ENCODE results near the gene CEBPZOS. TPM values are rescaled to one million over a fixed set of nuclear protein-coding genes. Genes with fewer than 3 reads are reported as not detected.

Gene CEBPZOS
- total and polyA plus RNA-seq, 2 of the 8 experiments (the other 6 are each of a cell fraction or from before 2014, with no cell fraction given): 27.3 to 43.5 TPM

- no peaks in the 10 kb centered on the region for H3K27me3 ChIP-seq (replicated peaks in 1 of 4; ENCODE audit: control insufficient read depth in 3 of 4, extremely low read depth in 1 of 4, insufficient read depth in 3 of 4, low read length in 3 of 4)
- H3K14ac ChIP-seq (ENCODE audit: insufficient read length): no peak overlapping the region
- no peaks in the 10 kb centered on the region for H3K23me2 ChIP-seq (ENCODE audit: low read depth, low read length)
- no peak overlapping the region for H2BK20ac ChIP-seq (ENCODE audit: low read length)
- no peaks in the 10 kb centered on the region for H3K9me3 ChIP-seq (ENCODE audit: insufficient read depth in 2 of 2, low read depth in 1 of 2, low read length in 1 of 2)
- H2BK12ac ChIP-seq (ENCODE audit: low read depth, low read length): no peak overlapping the region
- TF ChIP-seq BACH1 (IDR thresholded peaks at IDR 0.05; ENCODE audit: low read length) (peak; percentile 73), MAFK (IDR thresholded peaks at IDR 0.05; ENCODE audit: low read depth, low read length) (peak; percentile 83), SIRT6 (IDR thresholded peaks at IDR 0.05; ENCODE audit: low read length) (no peak)
- H2BK15ac ChIP-seq (ENCODE audit: low read length): no peak overlapping the region
- H3K79me1 ChIP-seq (ENCODE audit: low read depth, low read length): no peaks in the 10 kb centered on the region
- H3K9ac ChIP-seq (replicated peaks in 1 of 4; ENCODE audit: extremely low read depth in 1 of 4, low read depth in 3 of 4, low read length in 3 of 4): no peak overlapping the region
- H4K20me1 ChIP-seq (replicated peaks in 1 of 2; ENCODE audit: control insufficient read depth in 1 of 2, insufficient read depth in 2 of 2, low read length in 2 of 2): no peaks in the 10 kb centered on the region
- no peak overlapping the region for H3K23ac ChIP-seq (ENCODE audit: insufficient read length)
- H3K4me1 ChIP-seq (replicated peaks in 1 of 4; ENCODE audit: control insufficient read depth in 3 of 4, insufficient read depth in 4 of 4, low read length in 3 of 4): no peaks in the 10 kb centered on the region
- H2BK120ac ChIP-seq (replicated peaks; ENCODE audit: low read depth, low read length): no peak overlapping the region
- ChIA-PET CTCF (ENCODE audit: partially characterized antibody) (interaction anchor here (1.5 to 2.9 kb wide), 2 partner anchors 38 to 46 kb away, joined by 3 to 12 read pairs; no protein-coding TSS in a partner anchor), POLR2A (ENCODE audit: partially characterized antibody) (interaction anchor here (1.0 to 2.6 kb wide), 3 partner anchors 8 to 18 kb away, joined by 5 to 12 read pairs (median 10); no protein-coding TSS in a partner anchor)
- no peak for DNase-seq (ENCODE audit: low read depth in 1 of 2, low spot score in 2 of 2)
- no peak overlapping the region for H3K27ac ChIP-seq (ENCODE audit: low read depth, low read length)
- peak overlapping the region; percentile 21 for H4K5ac ChIP-seq (ENCODE audit: insufficient read length, low read depth, low read length)
- FAIRE-seq: no peak
- no peak overlapping the region for H3K4me3 ChIP-seq (ENCODE audit: extremely low read depth in 1 of 4, insufficient read depth in 2 of 4, low read depth in 3 of 4, low read length in 4 of 4)
- peaks cover 0 to 44% of the 10 kb centered on the region in 2 experiments; a peak in 3 of 4 replicates for H3K79me2 ChIP-seq (ENCODE audit: control insufficient read depth in 1 of 2, insufficient read depth in 2 of 2, low read length in 2 of 2)
- H3K18ac ChIP-seq (ENCODE audit: extremely low read depth, low read length): no peak overlapping the region
- H2AFZ ChIP-seq (ENCODE audit: low read length): no peak overlapping the region
- no peak overlapping the region for H2AK5ac ChIP-seq (ENCODE audit: low read depth, low read length)
- WGBS, 2 experiments (ENCODE audit: extremely low coverage in 1 of 2, insufficient coverage in 1 of 2, insufficient read length in 1 of 2, insufficient replicate concordance in 2 of 2, low coverage in 1 of 2, low lambda C conversion rate in 2 of 2, missing lambda C conversion rate in 1 of 2): 96% methylated on average over 1 of the region's 1 CpG; no CpG with 5 or more reads in 1 of the 2 experiments
- no peak overlapping the region for H3K56ac ChIP-seq (replicated peaks; ENCODE audit: insufficient read length, low read depth, low read length)
- peaks cover 33 to 93% (median 79%) of the 10 kb centered on the region in 4 experiments for H3K36me3 ChIP-seq (ENCODE audit: control insufficient read depth in 2 of 4, insufficient read depth in 4 of 4, low read length in 3 of 4)
- no peak overlapping the region for H3K4ac ChIP-seq (replicated peaks; ENCODE audit: insufficient read length, low read depth, low read length)
- no peak overlapping the region for H3K4me2 ChIP-seq (ENCODE audit: insufficient read depth in 1 of 2, low read depth in 2 of 2, low read length in 2 of 2)
- no peak overlapping the region for H4K91ac ChIP-seq (replicated peaks; ENCODE audit: insufficient read length, low read length)
- H4K8ac ChIP-seq (ENCODE audit: extremely low read depth, insufficient read depth, low read length): no peak overlapping the region
- H2BK5ac ChIP-seq (ENCODE audit: low read depth, low read length): no peak overlapping the region
Measured at GRCh38 chr2:37215250-37215649, 19.0 kb downstream of the CEBPZOS start.

Data from H1 (cell line).